Measurements from ENCODE around the gene GLI2.

- TF ChIP-seq TCF7L2 (IDR thresholded peaks at IDR 0.05; ENCODE audit: borderline replicate concordance, low read depth, low read length), result no peak
- TF ChIP-seq ZSCAN18 (tag by site-specific recombination; IDR thresholded peaks at IDR 0.05), result no peak
- TF ChIP-seq SALL2 (tag by site-specific recombination; IDR thresholded peaks at IDR 0.05; ENCODE audit: borderline replicate concordance), result no peak
- no peak for TF ChIP-seq ELK4 (IDR thresholded peaks at IDR 0.05; ENCODE audit: borderline replicate concordance, low read depth, low read length)
- TF ChIP-seq PBX3 (CRISPR knock-in tag; IDR thresholded peaks at IDR 0.05), result no peak
- TF ChIP-seq ZNF791 (tag by site-specific recombination; IDR thresholded peaks at IDR 0.05), result no peak
- no peak for TF ChIP-seq ZNF335 (tag by site-specific recombination; conservative IDR thresholded peaks at IDR 0.05)
- TF ChIP-seq ZSCAN16 (tag by site-specific recombination; IDR thresholded peaks at IDR 0.05), result no peak
- no peak for TF ChIP-seq ZBTB26 (tag by site-specific recombination; optimal IDR thresholded peaks at IDR 0.05)
- no peak for TF ChIP-seq CTCF (tag by site-specific recombination; IDR thresholded peaks at IDR 0.05)
- no peak for TF ChIP-seq ZNF19 (tag by site-specific recombination; IDR thresholded peaks at IDR 0.05; ENCODE audit: low read depth)
- no peak for TF ChIP-seq ZNF146 (tag by site-specific recombination; IDR thresholded peaks at IDR 0.05)
- no peak for TF ChIP-seq ZNF416 (tag by site-specific recombination; IDR thresholded peaks at IDR 0.05)
- TF ChIP-seq ZNF423 (tag by site-specific recombination; IDR thresholded peaks at IDR 0.05), result no peak
Measured at GRCh38 chr2:120777787-120778186, 42.1 kb downstream of the GLI2 start.
